ENCODE data around the gene TRIO.

The TRIO gene

DNA sequence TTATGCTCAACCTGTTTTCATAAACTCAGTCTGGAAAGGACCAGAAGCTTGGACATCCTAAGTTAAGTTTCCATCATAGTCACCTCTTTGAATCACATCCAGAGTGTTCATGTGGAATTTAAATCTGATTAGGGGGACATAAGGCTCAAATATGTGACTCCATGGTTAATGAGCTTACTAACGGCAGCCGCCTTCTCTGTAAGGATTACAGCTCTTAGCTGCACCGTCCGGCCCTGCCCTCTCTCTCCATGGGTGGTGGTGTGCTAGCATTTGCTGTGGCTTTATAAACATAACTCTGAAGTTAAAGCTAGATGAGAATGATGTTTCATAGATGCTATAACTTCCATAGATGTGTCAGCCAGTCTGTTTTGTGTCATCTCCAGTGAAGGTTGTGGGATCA lies 156.5 kb downstream of the TRIO start:
- Histone ChIP-seq H3K4me1 (no peaks in the 10 kb centered on the region), H3K79me2 (no peaks in the 10 kb centered on the region), H3K4me3 (ENCODE audit: low read depth, low read length) (no peak overlapping the region), H3K36me3 (ENCODE audit: control insufficient read depth, insufficient read depth, low read length) (no peaks in the 10 kb centered on the region), H2AFZ (no peak overlapping the region), H3K9me3 (ENCODE audit: control insufficient read depth, low read length) (no peaks in the 10 kb centered on the region), H3K9ac (no peak overlapping the region), H3K4me2 (ENCODE audit: low read length) (no peak overlapping the region), H3K27me3 (ENCODE audit: control insufficient read depth, insufficient read depth, low read length) (no peaks in the 10 kb centered on the region), H3K27ac (no peak overlapping the region)
- TF ChIP-seq, protein P1, sequence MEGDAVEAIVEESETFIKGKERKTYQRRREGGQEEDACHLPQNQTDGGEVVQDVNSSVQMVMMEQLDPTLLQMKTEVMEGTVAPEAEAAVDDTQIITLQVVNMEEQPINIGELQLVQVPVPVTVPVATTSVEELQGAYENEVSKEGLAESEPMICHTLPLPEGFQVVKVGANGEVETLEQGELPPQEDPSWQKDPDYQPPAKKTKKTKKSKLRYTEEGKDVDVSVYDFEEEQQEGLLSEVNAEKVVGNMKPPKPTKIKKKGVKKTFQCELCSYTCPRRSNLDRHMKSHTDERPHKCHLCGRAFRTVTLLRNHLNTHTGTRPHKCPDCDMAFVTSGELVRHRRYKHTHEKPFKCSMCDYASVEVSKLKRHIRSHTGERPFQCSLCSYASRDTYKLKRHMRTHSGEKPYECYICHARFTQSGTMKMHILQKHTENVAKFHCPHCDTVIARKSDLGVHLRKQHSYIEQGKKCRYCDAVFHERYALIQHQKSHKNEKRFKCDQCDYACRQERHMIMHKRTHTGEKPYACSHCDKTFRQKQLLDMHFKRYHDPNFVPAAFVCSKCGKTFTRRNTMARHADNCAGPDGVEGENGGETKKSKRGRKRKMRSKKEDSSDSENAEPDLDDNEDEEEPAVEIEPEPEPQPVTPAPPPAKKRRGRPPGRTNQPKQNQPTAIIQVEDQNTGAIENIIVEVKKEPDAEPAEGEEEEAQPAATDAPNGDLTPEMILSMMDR (IDR thresholded peaks at IDR 0.05): no peak

DNA sequence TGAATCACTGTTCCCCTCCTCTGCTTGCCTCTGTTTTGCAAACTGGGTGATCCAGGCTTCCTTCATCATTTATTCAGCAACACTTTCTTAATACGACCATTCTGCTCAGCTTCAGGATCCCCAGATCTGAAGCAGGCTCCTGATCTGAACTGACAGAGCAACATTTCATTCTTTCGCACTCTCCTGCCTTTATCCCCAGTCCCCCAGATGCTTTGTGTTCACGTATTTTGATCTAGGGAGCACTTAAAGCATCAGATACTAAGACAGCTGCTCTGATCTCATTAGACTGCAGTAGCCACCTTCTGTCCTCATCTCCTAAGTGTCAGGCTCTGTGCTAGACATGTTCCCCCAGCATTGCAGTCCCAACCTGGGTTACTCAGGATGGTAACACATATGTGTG lies 158.0 kb downstream of the TRIO start:
- H3K79me2 ChIP-seq: no peaks in the 10 kb centered on the region
- no peaks in the 10 kb centered on the region for H3K9me3 ChIP-seq (ENCODE audit: control insufficient read depth, low read length)
- no peaks in the 10 kb centered on the region for H3K27me3 ChIP-seq (ENCODE audit: control insufficient read depth, insufficient read depth, low read length)
- no peaks in the 10 kb centered on the region for H3K36me3 ChIP-seq (ENCODE audit: control insufficient read depth, insufficient read depth, low read length)
- H2AFZ ChIP-seq: no peak overlapping the region
- H3K4me3 ChIP-seq (ENCODE audit: low read depth, low read length): no peak overlapping the region
- H3K4me2 ChIP-seq (ENCODE audit: low read length): no peak overlapping the region
- no peak overlapping the region for H3K9ac ChIP-seq
- TF ChIP-seq, protein P1 (IDR thresholded peaks at IDR 0.05): no peak
- H3K27ac ChIP-seq: no peak overlapping the region
- no peaks in the 10 kb centered on the region for H3K4me1 ChIP-seq

DNA sequence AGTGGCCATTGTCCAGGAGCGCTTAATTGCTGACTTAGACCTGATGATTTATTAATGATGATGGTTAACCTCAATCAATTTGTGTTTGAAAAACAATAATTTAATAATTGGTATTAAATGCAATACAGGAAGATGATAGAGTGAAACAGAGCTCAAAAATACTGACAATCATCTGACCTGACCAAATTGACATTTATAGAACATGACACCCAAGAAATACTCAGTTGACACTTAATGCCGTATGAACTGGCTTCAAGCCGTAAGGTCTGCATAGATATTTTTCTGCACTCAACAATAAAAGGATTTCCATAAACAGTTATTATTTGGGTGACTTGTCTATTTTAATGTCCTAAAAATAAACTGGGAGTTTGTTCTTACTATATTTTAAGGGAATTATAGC lies 159.2 kb downstream of the TRIO start:
- H3K9me3 ChIP-seq (ENCODE audit: control insufficient read depth, low read length): no peaks in the 10 kb centered on the region

DNA sequence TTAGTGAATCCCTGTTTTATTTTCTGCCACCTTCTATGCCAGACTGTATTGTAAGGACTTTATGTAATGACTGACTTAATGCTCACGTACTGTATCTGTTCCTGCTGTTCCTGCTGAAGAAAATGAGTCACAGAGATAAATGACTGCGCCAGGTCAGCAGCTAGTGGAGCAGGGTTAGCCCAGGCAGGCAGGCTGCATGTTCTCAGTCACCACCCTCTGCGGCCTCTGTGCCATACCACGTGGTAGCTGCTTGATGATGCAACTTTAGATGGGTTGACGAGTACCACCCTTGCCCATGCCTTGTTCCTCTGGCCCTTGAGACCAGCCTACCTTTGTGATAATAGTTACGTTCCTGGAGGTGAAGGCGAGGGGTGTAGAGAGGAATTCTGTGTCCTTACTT lies 161.9 kb downstream of the TRIO start:
- H3K27me3 ChIP-seq (ENCODE audit: control insufficient read depth, insufficient read depth, low read length): no peaks in the 10 kb centered on the region
- H3K27ac ChIP-seq: no peak overlapping the region

More for the DNA sequence above, 159.2 kb downstream of the TRIO start:
- TF ChIP-seq, protein P1 (IDR thresholded peaks at IDR 0.05): no peak
- Histone ChIP-seq H3K79me2 (no peaks in the 10 kb centered on the region), H3K4me1 (no peaks in the 10 kb centered on the region), H3K9ac (no peak overlapping the region), H3K36me3 (ENCODE audit: control insufficient read depth, insufficient read depth, low read length) (no peaks in the 10 kb centered on the region), H3K27ac (no peak overlapping the region), H2AFZ (no peak overlapping the region), H3K4me3 (ENCODE audit: low read depth, low read length) (no peak overlapping the region), H3K27me3 (ENCODE audit: control insufficient read depth, insufficient read depth, low read length) (no peaks in the 10 kb centered on the region), H3K4me2 (ENCODE audit: low read length) (no peak overlapping the region)

DNA sequence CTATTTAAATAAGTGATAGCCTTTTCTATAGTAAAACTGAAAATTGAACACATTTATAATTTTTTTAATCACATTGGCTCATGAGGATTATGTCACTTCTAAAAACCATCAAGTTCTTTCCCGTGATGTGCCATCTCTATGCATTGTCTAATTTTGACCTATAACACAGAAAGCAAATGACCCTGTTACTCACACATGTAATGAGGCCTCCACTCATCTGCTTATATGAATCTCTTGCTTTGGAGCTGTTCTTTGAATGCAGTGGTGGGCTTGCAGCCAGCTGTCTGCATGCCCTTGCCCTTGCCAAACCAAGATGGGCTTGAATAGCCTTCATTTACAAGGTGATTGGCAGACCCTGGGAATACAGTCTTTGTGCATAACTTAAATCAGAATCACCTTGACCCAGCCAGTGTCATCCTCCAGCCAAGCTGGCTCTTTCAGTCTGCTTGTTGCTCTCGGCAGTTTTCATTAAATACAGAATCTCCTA lies 163.2 kb downstream of the TRIO start:
- H3K79me2 ChIP-seq: peaks cover 4% of the 10 kb centered on the region
- H3K9me3 ChIP-seq (ENCODE audit: control insufficient read depth, low read length): no peaks in the 10 kb centered on the region
- H3K9ac ChIP-seq: no peak overlapping the region
- no peaks in the 10 kb centered on the region for H3K4me1 ChIP-seq
- TF ChIP-seq, protein P1 (IDR thresholded peaks at IDR 0.05): no peak
- no peak overlapping the region for H3K4me3 ChIP-seq (ENCODE audit: low read depth, low read length)
- H3K27me3 ChIP-seq (ENCODE audit: control insufficient read depth, insufficient read depth, low read length): no peaks in the 10 kb centered on the region
- no peak overlapping the region for H2AFZ ChIP-seq
- H3K4me2 ChIP-seq (ENCODE audit: low read length): no peak overlapping the region
- no peak overlapping the region for H3K27ac ChIP-seq
- H3K36me3 ChIP-seq (ENCODE audit: control insufficient read depth, insufficient read depth, low read length): no peaks in the 10 kb centered on the region

More for the DNA sequence above, 161.9 kb downstream of the TRIO start:
- Histone ChIP-seq H3K9ac (no peak overlapping the region), H3K4me1 (no peaks in the 10 kb centered on the region), H3K4me2 (ENCODE audit: low read length) (no peak overlapping the region), H2AFZ (no peak overlapping the region), H3K36me3 (ENCODE audit: control insufficient read depth, insufficient read depth, low read length) (no peaks in the 10 kb centered on the region), H3K4me3 (ENCODE audit: low read depth, low read length) (no peak overlapping the region), H3K9me3 (ENCODE audit: control insufficient read depth, low read length) (no peaks in the 10 kb centered on the region), H3K79me2 (peaks cover 2% of the 10 kb centered on the region)
- TF ChIP-seq, protein P1 (IDR thresholded peaks at IDR 0.05): no peak
